PC-9 (cell line): ENCODE data around the gene ADSL.

Experiments
- CTCF ChIP-seq: fragments of 200-600 bp; sonication (generic); conservative IDR thresholded peaks from 2 replicates; pipeline ENCODE4 v1.6.1; 2017; ENCODE audit warnings: mixed run types, antibody characterized with exemption, mild to moderate bottlenecking, moderate library complexity
- EZH2 ChIP-seq: fragments of 200-600 bp; sonication (generic); IDR thresholded peaks from 2 replicates; pipeline ENCODE4 v1.8.0; 2017; ENCODE audit warnings: antibody characterized with exemption, low read depth

GRCh38 chr22:40429481-40429880, 83.2 kb downstream of the ADSL start:
- TF ChIP-seq CTCF (no peak), EZH2 (no peak)
